Fibroblast of peridontal ligament (primary cell): ENCODE results near the gene SLC26A4.
"Not testable (repeated sequence)": the region's sequence is repeated elsewhere in the genome, so short reads cannot be mapped to it uniquely, and the experiment has no call there.

Source experiments
- DNase-seq: peaks from one replicate; pipeline ENCODE4 v3.0.0-alpha.2; 2010; ENCODE audit errors: extremely low read depth

The SLC26A4 gene

DNA sequence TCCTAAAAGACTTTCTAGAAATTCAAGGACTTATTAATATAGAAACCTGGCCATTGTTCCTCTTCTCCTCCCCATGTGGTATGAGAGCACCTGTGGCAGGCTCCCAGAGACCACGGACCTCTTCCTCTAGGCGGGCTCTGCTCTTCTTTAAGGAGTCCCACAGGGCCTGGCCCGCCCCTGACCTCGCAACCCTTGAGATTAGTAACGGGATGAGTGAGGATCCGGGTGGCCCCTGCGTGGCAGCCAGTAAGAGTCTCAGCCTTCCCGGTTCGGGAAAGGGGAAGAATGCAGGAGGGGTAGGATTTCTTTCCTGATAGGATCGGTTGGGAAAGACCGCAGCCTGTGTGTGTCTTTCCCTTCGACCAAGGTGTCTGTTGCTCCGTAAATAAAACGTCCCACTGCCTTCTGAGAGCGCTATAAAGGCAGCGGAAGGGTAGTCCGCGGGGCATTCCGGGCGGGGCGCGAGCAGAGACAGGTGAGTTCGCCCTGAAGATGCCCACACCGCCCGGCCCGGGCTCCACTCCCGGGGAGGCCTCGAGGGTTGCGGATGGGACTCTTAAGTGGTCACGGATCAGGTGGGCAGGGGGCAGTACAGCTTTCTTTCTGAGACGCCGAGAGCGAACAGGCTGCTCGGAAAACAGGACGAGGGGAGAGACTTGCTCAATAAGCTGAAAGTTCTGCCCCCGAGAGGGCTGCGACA is at the start of gene SLC26A4:
SLC26A4 (plus strand) TSS at position 448 of the 700 bp plus-strand sequence. CDS start 814 bp downstream, outside the sequence.
- DNase-seq, result no peak

GRCh38 chr7:107613439-107613838 is 47.2 kb upstream of the SLC26A4 start:
- no peak for DNase-seq

DNA sequence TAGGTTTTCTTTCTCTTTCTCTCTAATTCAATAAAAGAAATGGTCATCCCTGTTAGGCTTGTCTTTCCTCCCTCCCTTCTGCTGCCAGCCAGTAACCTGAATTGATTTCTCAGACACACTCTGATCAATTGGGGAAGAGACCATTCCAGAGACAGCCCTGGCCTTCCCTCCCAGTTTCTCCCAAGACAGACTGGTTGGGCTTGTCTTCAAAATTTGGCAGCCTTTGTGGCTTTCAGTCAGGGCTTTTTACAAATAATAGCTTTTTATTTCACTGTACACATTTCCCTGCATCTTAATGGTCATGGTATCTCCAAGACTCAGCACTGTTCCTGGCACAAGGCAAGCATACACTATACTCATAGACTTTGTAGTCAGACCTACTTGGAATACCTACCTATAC is 46.7 kb upstream of the SLC26A4 start:
- peak; percentile 44 for DNase-seq

DNA sequence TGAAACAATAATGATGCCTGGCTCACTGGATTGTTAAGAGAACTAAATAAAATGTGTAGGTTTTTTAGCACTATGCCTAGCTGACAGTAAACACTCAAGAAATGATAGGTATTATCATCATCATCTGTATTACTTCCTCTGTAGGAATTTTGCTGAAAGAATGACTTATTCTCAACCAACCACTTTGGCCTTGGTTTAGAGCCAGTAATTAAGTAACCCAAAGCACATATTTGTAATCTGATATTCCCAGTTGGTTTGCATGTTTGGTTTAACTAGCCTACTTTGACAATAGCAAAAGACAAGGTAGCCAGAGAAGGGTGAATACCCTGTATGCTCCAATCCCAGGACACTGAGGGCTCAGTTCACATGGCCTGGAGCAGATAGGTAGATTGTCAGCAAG is 46.2 kb upstream of the SLC26A4 start:
- DNase-seq, result peak; percentile 81

DNA sequence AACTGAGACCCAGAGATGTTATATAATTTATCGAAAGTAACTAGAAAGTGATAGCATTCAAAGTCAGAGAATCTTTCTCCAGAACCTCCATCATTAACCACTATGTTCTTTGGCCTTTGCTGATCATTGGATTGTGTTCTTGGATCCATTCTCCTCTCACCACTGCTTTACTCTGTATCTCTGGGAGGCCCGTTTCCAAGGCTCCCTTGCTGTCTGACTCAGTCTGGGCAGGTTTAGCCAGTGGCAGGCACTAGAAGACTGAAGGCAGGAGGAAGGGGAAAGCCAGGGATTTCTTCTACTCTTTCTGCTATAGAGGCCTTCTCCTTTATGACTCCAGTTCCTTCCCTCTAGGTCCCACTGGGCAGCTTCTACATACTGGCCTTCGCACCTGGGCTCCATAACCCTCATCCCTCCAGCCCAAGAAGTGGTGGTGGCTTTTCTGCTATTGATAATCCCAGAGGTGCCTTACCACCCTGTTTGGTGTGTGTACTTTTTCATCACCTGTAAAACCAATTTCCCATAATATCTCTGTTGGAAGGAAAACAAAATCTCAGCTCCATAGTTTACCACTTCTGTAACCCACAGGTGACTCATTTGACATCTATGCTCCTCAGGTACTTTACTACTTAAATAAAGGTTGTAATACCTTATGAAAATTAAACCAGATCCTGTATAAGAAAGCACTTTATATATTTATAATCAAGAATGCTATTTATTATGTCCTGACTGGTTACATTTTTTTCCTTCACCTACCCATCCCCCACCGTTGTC is 44.5 kb upstream of the SLC26A4 start:
- DNase-seq, result no peak

- peak; percentile 36 for DNase-seq
Measured at GRCh38 chr7:107622429-107622828, 38.2 kb upstream of the SLC26A4 start.

GRCh38 chr7:107622894-107623293 is 37.7 kb upstream of the SLC26A4 start:
- DNase-seq, result no peak

DNA sequence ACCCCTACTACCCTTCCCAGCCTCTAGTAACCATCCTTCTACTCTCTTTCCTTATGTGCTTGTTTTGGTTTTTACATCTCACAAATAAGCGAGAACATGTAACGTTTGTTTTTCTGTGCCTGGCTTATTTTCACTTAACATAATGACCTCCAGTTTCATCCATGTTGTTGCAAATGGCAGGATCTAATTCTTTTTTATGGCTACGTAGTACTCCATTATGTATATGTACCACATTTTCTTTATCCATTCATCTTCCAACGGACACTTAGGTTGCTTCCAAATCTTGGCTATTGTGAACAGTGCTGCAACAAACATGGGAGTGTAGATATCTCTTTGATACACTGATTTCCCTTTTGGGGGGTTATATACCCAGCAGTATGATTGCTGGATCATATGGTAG is 33.6 kb upstream of the SLC26A4 start:
- no peak for DNase-seq

- no peak for DNase-seq
Measured at GRCh38 chr7:107628461-107629064, 32.1 kb upstream of the SLC26A4 start.

DNA sequence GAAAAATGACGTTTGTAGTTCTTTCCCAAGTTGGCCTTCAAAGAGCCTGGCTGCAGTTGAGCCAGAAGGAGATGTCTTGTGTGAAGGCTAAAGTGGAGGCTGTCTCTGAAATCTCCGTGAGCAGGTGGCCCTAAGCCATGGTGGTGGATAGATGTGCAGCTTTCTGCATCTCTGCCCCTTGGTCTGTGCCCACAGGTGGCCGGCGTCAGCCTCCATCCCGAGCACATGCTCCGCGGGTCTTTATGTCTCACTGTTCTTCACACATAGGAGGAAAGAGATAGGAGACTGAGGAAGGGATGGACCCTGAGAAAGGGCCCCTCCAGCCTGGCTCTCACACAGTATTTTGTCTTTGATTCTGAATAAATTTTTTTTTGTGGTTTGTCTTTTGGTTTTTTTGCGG is 30.3 kb upstream of the SLC26A4 start:
- no peak for DNase-seq

DNA sequence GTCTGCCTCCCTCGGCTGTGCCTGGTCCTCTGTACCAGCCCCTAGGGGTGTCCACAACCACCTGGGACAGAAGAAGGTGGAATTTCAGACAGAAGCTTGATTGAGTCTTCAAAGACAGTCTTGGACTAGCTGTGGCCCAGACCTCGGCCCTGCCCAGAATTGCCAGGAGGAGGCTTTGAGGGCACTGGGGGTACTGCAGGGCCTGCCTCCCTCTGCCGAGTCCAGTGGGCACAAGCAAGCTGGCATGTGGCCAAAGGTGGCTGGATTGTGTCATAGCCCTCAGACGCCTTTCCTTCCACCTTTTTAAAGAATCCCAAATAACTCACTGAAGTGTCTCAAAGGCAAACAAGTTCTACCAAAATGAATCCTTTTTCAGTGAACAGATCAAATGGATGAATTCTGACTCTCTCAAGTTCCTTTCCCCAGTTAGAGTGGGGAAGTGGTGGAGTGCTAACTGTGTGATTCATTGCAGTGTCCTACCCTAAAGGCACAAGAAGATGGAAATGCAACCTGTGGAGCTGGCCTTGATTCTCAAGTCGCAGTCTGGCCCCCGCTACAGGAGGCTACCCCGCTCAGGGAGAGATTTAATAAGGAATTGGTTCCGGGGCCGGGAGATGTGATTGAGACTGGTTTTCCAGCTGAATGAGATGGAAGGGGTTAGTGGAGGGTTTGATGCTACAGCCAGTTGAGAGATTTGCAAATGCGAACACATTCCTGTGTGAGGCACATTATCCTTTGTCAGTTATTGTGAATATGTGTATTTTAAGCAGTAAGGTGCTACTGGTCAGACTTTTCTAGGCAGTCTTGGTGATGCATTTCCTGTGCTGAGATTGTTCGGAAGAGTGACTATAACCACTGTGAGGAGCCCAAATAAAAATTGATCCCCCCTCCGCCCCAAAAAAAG is 28.8 kb upstream of the SLC26A4 start:
- no peak for DNase-seq

DNA sequence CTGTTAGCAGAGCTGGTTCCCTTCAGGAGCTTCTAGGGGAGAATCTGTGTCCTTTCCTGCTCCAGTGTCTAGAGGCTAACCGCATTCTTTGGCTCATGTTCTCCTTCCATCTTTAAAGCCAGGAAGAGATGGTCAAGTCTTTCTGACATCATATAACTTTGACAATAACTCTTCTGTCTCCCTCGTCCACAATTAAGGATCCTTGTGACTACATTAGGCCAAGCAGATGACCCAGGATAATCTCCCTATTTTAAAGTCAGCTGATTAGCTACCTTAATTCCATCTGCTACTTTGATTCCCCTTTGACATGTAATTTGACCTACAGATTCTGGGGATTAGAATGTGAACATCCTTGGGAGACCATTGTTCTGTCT is 28.1 kb upstream of the SLC26A4 start:
- no peak for DNase-seq

GRCh38 chr7:107638594-107638993 is 22.0 kb upstream of the SLC26A4 start:
- DNase-seq, result no peak

DNA sequence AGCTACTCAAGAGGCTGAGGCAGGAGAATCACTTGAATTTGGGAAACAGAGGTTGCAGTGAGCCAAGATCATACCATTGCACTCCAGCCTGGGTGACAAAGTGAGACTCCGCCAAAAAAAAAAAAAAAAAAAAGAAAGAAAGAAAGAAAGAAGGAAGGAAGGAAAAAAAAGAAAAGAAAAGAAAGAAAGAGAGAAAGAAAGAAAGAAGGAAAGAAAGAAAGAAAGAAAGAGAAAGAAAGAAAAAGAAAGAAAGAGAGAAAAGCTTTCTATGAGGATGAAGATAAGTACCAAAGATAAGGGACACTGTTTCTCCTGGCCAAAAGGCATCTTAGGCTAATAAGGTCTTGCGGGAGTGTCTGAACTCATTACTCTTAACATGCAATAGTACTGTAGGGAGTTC is 21.6 kb upstream of the SLC26A4 start:
- not testable (repeated sequence) for DNase-seq

DNA sequence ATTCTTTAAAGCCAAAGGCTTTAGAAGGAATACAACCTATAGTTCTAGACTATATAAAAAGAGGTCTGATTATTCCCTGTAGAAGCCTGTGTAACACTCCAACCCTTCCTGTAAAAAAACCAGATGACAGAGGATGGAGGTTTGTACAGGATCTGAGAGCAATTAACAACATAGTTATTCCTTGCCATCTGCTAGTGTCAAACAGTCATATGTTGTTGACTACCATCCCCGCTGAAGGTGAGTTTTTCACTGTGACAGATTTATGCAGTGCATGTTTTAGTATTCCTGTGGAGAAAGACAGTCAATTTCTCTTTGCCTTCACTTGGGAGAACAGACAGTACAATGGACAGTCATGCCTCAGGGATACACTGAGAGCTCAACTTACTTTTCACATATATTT is 19.0 kb upstream of the SLC26A4 start:
- no peak for DNase-seq

- no peak for DNase-seq
Measured at GRCh38 chr7:107642501-107642900, 18.1 kb upstream of the SLC26A4 start.

DNA sequence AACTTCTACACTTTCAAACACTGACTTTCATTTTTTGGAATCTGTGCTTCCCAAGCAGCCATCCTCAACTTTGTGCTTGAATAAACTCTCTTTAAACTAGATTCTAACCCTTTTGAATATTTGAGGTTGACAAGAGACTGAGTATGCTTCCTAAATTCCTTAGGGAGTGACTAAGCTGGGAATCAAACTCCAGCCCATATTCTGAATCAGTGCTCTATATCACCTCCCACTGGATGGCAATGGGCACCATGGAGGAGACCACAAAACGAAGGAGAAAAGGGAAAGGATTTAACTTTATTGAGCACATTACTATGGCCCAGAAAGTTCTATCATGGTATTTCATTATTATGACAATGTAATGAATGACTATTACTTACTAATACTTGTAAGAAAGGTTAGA is 17.2 kb upstream of the SLC26A4 start:
- peak; percentile 76 for DNase-seq

- DNase-seq, result no peak
Measured at GRCh38 chr7:107643938-107644308, 16.7 kb upstream of the SLC26A4 start.

- DNase-seq, result peak; percentile 57
Measured at GRCh38 chr7:107644309-107644974, 16.2 kb upstream of the SLC26A4 start.

DNA sequence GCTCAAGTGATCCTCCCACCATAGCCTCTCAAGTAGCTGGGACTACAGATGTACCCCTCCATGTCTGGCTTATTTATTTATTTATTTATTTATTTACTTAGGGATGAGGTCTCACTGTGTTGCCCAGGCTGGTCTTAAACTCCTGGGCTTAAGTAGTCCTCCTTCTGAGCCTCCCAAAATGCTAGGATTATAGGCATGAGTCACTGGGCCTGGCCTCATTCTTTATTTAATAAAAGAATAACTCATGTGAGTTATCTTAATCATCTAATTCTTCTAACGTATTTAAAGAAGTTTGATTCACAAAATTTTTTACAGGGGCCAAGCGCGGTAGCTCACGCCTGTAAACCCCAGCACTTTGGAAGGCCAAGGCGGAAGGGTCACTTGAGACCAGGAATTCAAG is 8.0 kb upstream of the SLC26A4 start:
- no peak for DNase-seq

DNA sequence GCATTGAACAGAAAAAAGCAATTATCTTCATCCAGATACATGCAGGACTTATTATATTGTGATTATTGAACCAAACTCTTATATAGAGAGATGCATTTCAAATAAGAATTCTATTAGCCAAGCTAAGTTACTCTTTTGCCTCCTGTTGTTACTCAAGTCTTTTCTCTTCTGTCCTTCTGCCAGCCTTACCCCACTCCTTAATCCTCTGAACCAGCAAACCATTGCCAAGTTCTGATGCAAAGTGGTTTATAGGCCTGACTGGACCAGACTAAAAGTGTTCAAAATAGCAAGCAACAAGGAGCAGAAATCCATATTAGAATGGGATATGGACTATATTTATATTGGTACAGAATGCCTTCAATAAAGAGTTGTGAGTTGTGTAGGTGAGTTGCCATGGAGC is 2.2 kb upstream of the SLC26A4 start:
- DNase-seq, result peak; percentile 69
